Transverse colon (tissue), 4 donors: ENCODE measurements around the gene APOL4.

Source experiments
- EP300 ChIP-seq: sonication (generic); formaldehyde crosslinking; IDR thresholded peaks from one replicate; pipeline ENCODE4 v1.6.1; 2017; ENCODE audit warnings: antibody characterized with exemption, low read depth
- POLR2A ChIP-seq: fragments of 450-650 bp; IDR thresholded peaks from one replicate; pipeline ENCODE4 v1.6.1; 2016; ENCODE audit warnings: antibody characterized with exemption, mild to moderate bottlenecking, moderate library complexity
- POLR2AphosphoS5 ChIP-seq, 3 donors: sonication (generic); formaldehyde crosslinking; IDR thresholded peaks; one replicate each; pipeline ENCODE4 v1.6.1; 2016; ENCODE audit warnings: antibody characterized with exemption in 3 of 3
- TF ChIP-seq, protein P1 (sequence below), 5 experiments: fragments of 200-600 bp in 3 of 5; fragments of 450-650 bp in 2 of 5; sonication (generic) in 3 of 5; IDR thresholded peaks; 1 replicate in 2 of 5; 2 replicates in 3 of 5; pipeline ENCODE4 v1.5.1; 2016 to 2017; ENCODE audit warnings: antibody characterized with exemption in 5 of 5, inconsistent platforms in 3 of 5, mild to moderate bottlenecking in 2 of 5, moderate library complexity in 1 of 5

GRCh38 chr22:36182857-36183256, 18.8 kb downstream of the APOL4 start:
- TF ChIP-seq POLR2AphosphoS5 (IDR thresholded peaks at IDR 0.05), result no peak
- TF ChIP-seq, protein P1, sequence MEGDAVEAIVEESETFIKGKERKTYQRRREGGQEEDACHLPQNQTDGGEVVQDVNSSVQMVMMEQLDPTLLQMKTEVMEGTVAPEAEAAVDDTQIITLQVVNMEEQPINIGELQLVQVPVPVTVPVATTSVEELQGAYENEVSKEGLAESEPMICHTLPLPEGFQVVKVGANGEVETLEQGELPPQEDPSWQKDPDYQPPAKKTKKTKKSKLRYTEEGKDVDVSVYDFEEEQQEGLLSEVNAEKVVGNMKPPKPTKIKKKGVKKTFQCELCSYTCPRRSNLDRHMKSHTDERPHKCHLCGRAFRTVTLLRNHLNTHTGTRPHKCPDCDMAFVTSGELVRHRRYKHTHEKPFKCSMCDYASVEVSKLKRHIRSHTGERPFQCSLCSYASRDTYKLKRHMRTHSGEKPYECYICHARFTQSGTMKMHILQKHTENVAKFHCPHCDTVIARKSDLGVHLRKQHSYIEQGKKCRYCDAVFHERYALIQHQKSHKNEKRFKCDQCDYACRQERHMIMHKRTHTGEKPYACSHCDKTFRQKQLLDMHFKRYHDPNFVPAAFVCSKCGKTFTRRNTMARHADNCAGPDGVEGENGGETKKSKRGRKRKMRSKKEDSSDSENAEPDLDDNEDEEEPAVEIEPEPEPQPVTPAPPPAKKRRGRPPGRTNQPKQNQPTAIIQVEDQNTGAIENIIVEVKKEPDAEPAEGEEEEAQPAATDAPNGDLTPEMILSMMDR (IDR thresholded peaks at IDR 0.05), result no peak
- TF ChIP-seq POLR2A, result no peak
- TF ChIP-seq EP300, result no peak
